HFFc6 (cell line): Measurements from ENCODE around the gene GALNT14. TPM values are rescaled to one million over a fixed set of nuclear protein-coding genes. Genes with fewer than 3 reads are reported as not detected.

Experiments
- DNase-seq: peaks from one replicate; pipeline ENCODE4 v3.0.0-alpha.2; 2018
- H3K27ac Mint-ChIP-seq: 2 replicates; pipeline ENCODE4 v1.8.0; 2020; ENCODE audit warnings: mild to moderate bottlenecking, mixed read lengths
- H3K27me3 Mint-ChIP-seq: 2 replicates; pipeline ENCODE4 v1.8.0; 2021; ENCODE audit warnings: mild to moderate bottlenecking, moderate library complexity, mixed read lengths; ENCODE audit not compliant: insufficient read depth
- H3K36me3 Mint-ChIP-seq: 2 replicates; pipeline ENCODE4 v1.8.0; 2021; ENCODE audit warnings: low read depth, mixed read lengths
- H3K4me1 Mint-ChIP-seq: 2 replicates; pipeline ENCODE4 v1.8.0; 2020; ENCODE audit warnings: low read depth, mixed read lengths
- H3K4me3 Mint-ChIP-seq: 2 replicates; pipeline ENCODE4 v1.8.0; 2020; ENCODE audit warnings: mild to moderate bottlenecking, moderate library complexity, mixed read lengths
- H3K9me3 Mint-ChIP-seq: 2 replicates; pipeline ENCODE4 v1.8.0; 2020; ENCODE audit warnings: mild to moderate bottlenecking, mixed read lengths
- CTCF ChIP-seq: fragments of 200-600 bp; sonication (generic); IDR thresholded peaks from 2 replicates; pipeline ENCODE4 v1.5.0; 2021; ENCODE audit warnings: antibody characterized with exemption, mild to moderate bottlenecking
- total RNA-seq, 6 experiments: library from RNA; stranded (reverse); fragmentation: NEBNext Ultra II Directional; extraction: Animal tissue kit (Norgen Biotek cat#: 25700); gene quantifications; 2 replicates in 1 of 6; 3 replicates in 5 of 6; pipeline ENCODE4 v1.2.3, GENCODE V29; 2021

Gene GALNT14
- total RNA-seq, 6 experiments from 2014 or later, result 0.11 to 1.0 (median 0.25) TPM; not detected in 1

GRCh38 chr2:31008561-31009114 lies 129.6 kb downstream of the GALNT14 start:
- H3K36me3 Mint-ChIP-seq, result no peaks in the 10 kb centered on the region
- no peak overlapping the region for H3K27ac Mint-ChIP-seq
- no peaks in the 10 kb centered on the region for H3K4me1 Mint-ChIP-seq
- no peak overlapping the region for H3K4me3 Mint-ChIP-seq
- H3K27me3 Mint-ChIP-seq, result peaks cover 3% of the 10 kb centered on the region
- H3K9me3 Mint-ChIP-seq, result peaks cover 4% of the 10 kb centered on the region; the same call in 1 of the 2 replicates
- no peak for TF ChIP-seq CTCF
- no peak for DNase-seq

- Mint-ChIP-seq H3K36me3 (no peaks in the 10 kb centered on the region), H3K9me3 (no peaks in the 10 kb centered on the region; the same call in 1 of the 2 replicates), H3K4me1 (no peaks in the 10 kb centered on the region), H3K27me3 (peaks cover 3% of the 10 kb centered on the region; the same call in 1 of the 2 replicates), H3K27ac (no peak overlapping the region), H3K4me3 (no peak overlapping the region)
- no peak for TF ChIP-seq CTCF
- no peak for DNase-seq
Measured at GRCh38 chr2:31004257-31004656, 134.0 kb downstream of the GALNT14 start.

- no peak overlapping the region for H3K4me3 Mint-ChIP-seq
- no peak for DNase-seq
- H3K9me3 Mint-ChIP-seq, result no peaks in the 10 kb centered on the region; the same call in 1 of the 2 replicates
- peaks cover 3% of the 10 kb centered on the region; the same call in 1 of the 2 replicates for H3K27me3 Mint-ChIP-seq
- no peaks in the 10 kb centered on the region for H3K4me1 Mint-ChIP-seq
- H3K36me3 Mint-ChIP-seq, result no peaks in the 10 kb centered on the region
- H3K27ac Mint-ChIP-seq, result no peak overlapping the region
- no peak for TF ChIP-seq CTCF
Measured at GRCh38 chr2:31003749-31004148, 134.5 kb downstream of the GALNT14 start.

- no peaks in the 10 kb centered on the region for H3K4me1 Mint-ChIP-seq
- no peaks in the 10 kb centered on the region for H3K36me3 Mint-ChIP-seq
- DNase-seq, result no peak
- H3K27me3 Mint-ChIP-seq, result peaks cover 3% of the 10 kb centered on the region; the same call in 1 of the 2 replicates
- no peaks in the 10 kb centered on the region; the same call in 1 of the 2 replicates for H3K9me3 Mint-ChIP-seq
- no peak for TF ChIP-seq CTCF
- H3K4me3 Mint-ChIP-seq, result no peak overlapping the region
- no peak overlapping the region for H3K27ac Mint-ChIP-seq
Measured at GRCh38 chr2:31002537-31003150, 135.6 kb downstream of the GALNT14 start.

DNA sequence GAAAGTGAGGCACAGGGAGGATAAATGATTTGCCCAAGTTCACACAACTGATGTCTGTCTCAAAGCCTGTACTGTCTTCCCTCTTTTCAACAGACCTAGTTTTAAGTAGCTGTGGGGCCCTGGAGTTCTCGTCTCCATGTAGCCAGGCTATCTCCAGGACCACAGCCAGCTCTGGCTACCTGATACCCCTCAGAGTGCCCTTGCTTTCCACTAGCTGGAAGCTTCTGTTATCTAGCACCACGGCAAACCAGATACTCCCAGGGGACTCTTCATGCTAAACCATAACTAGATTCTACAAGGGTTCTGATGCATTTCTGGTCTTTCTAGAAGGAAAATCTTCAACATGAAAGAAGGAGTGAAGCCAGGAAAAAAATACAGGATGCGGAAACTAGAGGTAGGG lies 137.3 kb downstream of the GALNT14 start:
- Mint-ChIP-seq H3K36me3 (no peaks in the 10 kb centered on the region), H3K4me1 (no peaks in the 10 kb centered on the region), H3K4me3 (no peak overlapping the region), H3K9me3 (no peaks in the 10 kb centered on the region; the same call in 1 of the 2 replicates), H3K27me3 (peaks cover 1% of the 10 kb centered on the region; the same call in 1 of the 2 replicates), H3K27ac (no peak overlapping the region)
- DNase-seq, result no peak
- TF ChIP-seq CTCF, result no peak
